HG03469 (cell line): ENCODE results near the gene BTG4.

Experiments used
- ATAC-seq: cut with Tn5 transposase; IDR thresholded peaks from one replicate; pipeline ENCODE4 v1.9.1; 2021; ENCODE audit warnings: mild to moderate bottlenecking, moderate library complexity, moderate number of reproducible peaks; ENCODE audit not compliant: unreplicated experiment

The BTG4 gene

DNA sequence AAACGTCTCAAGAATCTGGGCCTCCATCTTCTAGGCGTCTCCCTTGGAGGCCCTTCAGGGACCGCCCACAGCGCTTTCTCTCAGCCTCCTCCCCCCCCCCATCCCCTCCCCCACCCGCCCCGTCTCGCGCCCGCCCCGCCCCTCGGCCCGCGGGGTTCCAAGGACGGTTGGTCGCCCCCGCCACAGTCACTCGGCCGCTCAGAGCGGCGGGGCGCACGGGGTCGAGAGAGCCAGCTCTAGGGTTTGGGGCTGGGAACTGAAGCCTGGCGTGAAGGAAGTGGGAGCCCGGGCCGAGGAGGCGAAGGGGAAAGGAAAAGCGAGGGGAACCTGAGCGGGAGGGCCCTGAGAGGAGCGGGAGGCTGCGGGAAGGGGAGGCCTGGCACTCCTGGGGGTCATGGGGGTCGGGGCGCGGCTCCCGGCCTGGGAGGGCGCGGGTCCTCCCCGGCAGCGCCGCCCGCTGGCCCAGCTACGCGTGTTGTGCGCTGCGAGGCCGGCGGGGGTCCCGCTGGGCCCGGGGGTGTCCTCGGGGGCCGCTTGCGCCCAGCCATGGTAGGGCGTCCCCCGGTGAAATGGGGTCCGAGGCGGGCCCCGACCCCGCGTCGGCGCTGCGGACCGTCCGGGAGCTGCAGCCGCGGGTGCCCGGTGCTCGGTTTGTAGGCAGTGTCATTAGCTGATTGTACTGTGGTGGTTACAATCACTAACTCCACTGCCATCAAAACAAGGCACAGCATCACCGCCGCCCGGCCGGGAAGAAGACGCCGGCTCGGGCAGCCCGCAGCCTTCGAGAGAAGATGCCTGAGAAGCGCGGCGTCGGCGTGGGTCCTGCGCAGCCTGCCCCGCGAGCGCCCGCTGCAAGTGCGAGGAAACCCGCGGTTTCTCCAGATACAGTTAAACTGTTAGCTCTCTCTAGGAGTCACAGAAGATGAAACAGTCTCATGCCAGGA lies at the start of gene BTG4:
Gene BTG4, minus strand, starts transcription at position 91 of the 944 bp plus-strand sequence. CDS start 13,610 bp downstream, outside the sequence.
- ATAC-seq, result no peak

DNA sequence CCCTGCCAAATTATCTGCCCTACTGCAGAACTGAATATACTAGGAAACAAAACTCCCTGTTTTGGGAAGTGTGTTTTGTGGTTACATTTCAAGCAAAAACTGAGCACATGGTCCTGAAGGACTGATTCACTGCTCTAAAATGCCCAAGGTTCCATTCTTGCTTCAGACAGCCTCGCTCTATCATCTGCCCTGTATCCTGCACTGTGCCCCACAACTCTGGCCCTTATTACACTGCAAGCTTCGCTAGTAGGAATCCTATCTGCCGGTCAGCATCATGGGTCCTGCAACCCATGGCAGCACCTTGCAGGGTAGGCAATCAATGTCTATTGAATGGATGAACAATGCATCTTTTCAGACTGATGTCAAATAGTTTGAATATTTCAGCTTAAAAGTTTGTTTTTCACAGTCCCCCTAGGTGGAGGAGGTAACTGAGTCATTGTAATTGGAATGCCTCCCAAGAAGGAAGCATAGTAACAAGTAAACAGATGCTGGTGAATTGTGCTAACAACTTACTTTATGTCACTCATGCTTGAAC lies 49.7 kb upstream of the BTG4 start:
- ATAC-seq, result no peak

GRCh38 chr11:111561306-111561705 lies 49.1 kb upstream of the BTG4 start:
- no peak for ATAC-seq

- no peak for ATAC-seq
Observed at GRCh38 chr11:111560800-111561199, 48.6 kb upstream of the BTG4 start.

GRCh38 chr11:111559800-111560464 lies 47.7 kb upstream of the BTG4 start:
- ATAC-seq, result no peak

DNA sequence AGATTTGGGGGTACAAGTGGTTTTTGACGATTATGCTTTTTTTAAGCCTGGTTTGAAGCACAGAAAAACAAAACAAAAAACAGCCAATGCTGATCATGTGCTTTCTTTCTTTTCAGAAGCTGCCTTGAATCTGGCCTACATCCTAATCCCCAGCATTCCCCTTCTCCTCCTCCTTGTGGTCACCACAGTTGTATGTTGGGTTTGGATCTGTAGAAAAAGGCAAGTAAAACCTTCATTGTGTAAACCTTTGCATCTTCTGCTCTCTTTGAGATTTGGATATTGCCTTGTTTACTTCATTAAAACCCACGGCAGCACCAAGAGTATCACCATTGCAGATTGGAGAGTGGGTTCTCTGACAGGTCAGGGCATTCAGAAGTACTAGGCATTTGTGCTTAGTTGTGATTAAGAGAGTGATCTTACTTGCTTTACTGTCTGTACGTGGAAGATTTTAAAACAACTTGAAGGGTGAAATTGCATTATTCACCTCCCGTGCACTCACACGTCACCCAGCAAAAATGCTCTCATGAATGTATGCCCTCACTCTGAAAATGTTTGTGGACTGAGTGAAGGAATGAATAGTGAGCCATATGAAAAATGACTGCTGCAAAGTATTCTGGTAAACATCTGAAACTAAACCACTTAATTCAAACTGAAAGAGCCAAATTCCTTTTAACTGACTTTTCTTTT lies 45.4 kb upstream of the BTG4 start:
- ATAC-seq, result no peak

DNA sequence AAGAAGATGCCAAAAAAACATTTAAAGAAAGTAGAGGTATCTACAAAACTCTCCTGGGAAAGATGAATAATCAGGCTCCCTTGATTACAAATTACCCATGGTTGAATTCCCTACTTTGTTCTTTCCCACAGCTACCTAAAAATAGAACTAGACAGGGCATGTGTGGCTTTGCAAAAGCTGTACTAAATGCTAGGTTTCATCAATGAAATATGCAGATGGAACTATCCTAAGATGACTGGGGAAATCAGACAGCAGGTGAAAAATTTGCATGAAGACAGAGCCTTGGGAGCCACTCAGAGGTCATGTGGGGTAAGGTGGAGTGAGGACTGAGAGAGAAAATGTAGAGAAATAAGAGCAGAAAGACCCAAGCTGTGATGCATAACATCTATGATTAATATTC lies 43.1 kb upstream of the BTG4 start:
- no peak for ATAC-seq

DNA sequence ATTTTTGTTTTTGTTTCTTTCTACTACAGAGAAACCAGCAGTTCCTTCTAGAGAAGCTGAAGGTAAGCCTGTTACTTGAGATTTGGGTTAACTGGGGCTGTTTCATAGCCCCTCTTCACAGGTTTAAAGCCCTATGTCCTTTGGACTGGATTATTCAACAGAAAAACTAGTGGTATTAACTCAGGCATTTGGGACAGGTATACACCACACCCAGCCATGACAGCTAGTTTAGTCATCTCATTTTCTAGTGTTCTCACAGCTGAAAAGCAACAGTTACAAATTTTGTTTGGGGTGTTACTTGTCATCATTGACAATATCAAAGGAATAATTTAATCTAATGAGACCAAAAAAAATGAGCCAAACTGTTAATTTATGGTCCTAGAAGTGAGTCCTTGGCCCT lies 42.3 kb upstream of the BTG4 start:
- no peak for ATAC-seq

DNA sequence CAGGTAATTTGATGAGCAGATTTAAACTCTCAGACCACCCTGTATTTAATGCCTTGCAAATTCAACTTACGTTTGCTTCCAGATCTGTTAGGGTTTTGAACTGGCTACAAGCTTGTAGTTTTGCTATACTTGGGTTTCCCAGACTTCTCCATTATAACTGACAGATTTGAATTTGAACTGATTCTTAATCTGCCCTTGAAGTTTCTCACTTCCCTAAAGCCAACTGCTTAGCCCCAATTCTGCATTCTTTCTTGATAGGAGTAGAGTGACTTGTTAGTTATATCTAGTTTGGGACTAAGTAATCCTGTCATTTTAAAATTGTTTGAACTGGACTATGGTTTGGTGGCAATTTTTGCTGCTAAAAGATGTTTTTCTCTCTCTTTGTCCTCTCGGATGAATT lies 38.1 kb upstream of the BTG4 start:
- no peak for ATAC-seq

GRCh38 chr11:111549869-111550203 lies 37.6 kb upstream of the BTG4 start:
- ATAC-seq, result no peak

DNA sequence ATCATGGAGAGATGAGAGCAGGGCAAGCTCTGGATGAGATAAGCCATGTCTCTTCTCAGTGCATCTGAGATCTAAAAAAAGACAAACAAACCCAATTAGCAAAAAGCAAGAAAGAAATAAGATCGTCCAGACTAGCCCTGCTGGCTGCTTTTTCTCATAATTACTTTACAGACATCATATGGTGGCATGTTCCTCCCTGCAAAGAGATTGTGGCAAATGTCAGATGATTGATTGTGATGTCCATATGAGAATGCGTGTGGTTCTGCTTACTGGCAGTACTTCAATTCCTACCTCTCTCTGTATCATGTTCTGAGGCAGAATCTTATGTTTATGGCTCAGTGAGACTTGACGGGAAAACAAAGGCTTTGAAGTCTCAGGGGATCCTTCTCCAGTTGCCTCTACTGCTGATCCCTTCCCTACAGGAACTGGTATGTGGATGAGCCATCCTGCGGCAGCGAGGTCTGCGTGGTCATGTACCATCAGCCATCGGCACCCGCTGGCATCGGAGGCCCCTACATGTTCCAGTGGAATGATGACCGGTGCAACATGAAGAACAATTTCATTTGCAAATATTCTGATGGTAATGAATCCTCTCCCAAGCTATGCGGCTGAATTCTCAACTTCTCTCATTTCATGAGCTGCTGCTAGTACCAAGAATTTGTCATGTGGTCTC lies 37.1 kb upstream of the BTG4 start:
- no peak for ATAC-seq

- no peak for ATAC-seq
Observed at GRCh38 chr11:111548525-111548924, 36.3 kb upstream of the BTG4 start.

DNA sequence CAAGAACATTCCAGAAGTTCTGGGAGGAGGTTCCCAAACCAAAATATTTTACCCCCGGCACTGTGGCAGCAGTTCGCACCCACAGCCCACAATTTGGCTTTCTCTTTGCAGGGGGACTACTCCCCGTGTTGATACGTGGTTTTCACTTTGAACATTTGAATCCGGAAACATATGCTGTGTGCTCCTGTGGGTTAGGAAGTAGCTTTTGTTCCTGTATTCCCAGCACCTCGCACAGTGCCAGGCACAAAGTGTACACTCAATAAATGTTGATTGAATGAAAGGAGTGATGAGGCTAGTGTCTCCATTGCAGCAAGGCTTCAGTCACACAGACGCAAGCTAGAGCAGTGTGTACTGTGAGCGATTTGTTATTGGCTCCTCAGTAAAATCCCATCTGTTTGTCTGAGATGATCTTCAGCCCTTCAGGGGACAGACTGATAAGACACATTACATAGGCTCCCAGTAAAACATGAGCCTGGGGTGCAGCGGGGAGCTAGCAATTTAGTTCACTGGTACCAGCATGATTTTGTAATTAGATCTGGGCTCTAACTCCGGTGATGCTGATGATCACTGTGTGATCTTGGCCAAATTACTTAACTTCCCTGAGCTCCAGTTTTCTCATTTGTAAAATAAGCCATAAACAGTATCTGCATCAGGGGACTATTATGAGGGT lies 30.6 kb upstream of the BTG4 start:
- ATAC-seq, result no peak

DNA sequence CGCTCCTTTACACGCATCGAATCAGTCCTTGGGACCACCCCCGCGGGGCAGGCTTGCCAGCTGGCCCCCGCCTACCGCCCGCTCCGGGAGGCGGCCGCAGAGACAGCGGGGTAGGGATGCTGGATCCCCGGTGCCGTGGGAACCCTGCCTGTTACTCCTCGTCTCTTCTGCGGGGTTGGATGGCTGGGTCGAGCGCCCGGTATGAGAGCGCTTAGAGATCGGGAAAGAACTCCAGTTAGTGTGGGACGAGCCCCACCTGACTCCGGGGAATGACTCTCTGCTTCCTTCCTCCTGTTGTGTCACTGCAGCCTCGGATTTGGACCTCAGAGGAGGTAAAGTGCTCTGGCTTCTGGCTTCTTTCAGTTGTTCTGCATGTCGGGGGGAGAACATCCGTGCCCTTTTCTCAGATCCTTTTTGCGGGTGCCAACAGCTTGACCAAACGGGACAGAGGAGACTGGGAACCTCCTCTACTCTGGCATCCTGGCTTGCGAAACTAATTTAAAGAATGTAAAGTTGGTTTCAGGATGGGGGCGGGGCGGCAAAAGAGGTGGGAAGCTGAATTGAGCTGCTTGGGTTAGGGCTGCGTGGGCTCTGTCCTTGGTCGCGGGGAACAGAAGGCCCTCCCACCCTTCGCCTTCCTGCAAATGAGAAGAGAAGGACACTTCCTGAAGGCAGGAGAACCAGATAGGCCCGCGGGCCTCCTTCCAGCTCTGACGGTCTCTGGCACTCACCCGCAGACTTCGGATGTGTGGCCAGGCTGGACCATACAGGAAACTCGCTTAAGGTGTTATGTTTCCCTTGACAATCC lies 29.3 kb upstream of the BTG4 start:
- no peak for ATAC-seq

DNA sequence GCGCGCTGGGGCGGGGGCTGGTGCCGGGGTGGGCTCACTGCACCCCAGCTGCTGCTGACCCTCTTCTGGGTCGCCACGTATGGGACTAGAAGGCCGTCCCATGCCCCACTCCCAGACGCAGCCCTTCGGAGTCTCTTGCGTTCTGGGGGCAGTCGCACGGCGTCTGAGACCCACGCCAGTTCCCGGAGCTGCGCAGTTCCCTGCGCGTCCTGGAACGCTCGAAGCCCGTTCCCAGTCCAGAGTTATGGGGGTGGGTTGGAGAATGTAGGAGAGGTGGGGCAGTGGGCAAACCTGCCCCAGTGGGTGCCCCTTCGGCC lies 28.7 kb upstream of the BTG4 start:
- no peak for ATAC-seq

DNA sequence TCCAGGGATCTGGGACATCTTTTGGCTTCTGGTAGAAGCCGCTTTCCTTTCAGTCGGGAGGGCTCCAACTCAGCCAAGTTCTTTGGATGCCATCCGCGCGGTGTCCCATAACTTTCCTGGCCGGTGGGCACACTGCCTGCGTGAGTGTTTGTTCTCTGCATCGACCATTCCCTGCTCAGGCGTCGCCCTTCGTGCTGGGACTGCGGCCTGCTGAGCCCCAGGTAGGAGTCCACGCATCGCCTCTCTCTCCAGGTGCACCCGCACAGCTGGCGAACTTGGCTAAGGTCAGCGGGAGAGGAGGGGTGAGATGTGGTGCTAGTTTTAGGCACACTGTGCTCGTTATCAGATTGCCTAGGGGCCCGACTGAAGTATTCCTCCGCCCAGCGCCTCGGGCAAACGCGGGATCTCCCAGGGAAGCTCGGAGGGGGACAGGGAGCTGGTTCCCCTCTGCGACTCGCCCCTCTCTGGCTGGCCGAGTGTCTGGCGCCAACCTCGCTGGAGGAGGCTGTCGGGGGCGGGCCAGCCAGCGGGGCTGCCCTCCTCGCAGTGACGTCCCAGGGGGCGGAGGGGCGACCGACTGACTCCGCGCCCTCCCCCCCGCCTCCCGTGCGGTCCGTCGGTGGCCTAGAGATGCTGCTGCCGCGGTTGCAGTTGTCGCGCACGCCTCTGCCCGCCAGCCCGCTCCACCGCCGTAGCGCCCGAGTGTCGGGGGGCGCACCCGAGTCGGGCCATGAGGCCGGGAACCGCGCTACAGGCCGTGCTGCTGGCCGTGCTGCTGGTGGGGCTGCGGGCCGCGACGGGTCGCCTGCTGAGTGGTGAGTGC lies 28.1 kb upstream of the BTG4 start, which contains the start of gene LAYN:
Gene LAYN, plus strand, starts transcription at position 607 of the 823 bp plus-strand sequence. Its CDS starts 124 bp downstream, at position 731.
- no peak for ATAC-seq

DNA sequence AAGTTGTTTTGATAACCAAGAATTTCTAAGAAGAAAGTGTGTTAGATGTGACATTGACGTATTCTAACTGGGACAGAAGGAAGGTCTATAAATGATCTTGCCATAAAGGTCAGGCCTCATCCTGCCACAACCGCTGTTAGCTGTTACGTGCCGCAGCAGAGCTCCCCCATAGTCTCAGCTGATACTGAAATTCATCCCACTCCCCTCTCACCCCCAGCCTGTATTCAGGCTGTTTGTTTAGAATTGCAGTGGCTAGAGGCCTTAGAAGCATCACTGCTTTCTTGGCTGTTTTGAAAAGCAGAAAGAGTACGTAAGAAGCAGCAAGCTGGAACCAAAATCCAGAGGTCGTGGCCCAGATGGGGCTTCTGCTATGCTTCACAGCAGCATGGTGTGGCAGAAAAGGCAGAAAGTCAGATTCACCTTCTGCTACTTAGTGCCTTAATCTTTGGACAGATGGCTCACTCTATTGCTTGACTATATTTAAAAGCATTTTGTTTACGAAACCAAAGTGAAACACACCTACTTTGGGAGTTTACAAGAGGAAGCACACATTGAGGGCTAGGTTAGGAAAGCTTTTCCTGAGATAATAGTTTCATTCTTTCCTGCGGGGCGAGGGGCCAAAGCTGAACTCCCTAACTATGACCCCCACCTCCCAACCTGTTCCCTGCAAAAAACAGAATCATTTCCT lies 27.4 kb upstream of the BTG4 start:
- ATAC-seq, result no peak
